Loucy (cell line): ENCODE results near the gene ABCG1.

ENCODE experiments used
- H2AFZ ChIP-seq: fragments of 200-600 bp; sonication (generic); 2 replicates; pipeline ENCODE4 v1.6.0; 2016; ENCODE audit warnings: antibody characterized with exemption, mild to moderate bottlenecking, low read length, moderate library complexity
- H3F3A ChIP-seq: fragments of 200-600 bp; 2 replicates; pipeline ENCODE4 v1.6.0; 2016; ENCODE audit warnings: antibody characterized with exemption, low read depth, mild to moderate bottlenecking
- H3K27me3 ChIP-seq: fragments of 200-600 bp; sonication (generic); 2 replicates; pipeline ENCODE4 v1.6.1; 2014; ENCODE audit warnings: low read length, mild to moderate bottlenecking; ENCODE audit not compliant: insufficient read depth, poor library complexity, severe bottlenecking
- H3K36me3 ChIP-seq: fragments of 200-600 bp; sonication (generic); 2 replicates; pipeline ENCODE4 v1.6.1; 2016; ENCODE audit warnings: low read length; ENCODE audit not compliant: insufficient read depth
- H3K4me1 ChIP-seq: fragments of 200-600 bp; sonication (generic); 2 replicates; pipeline ENCODE4 v1.5.1; 2014; ENCODE audit warnings: low read length, mild to moderate bottlenecking; ENCODE audit not compliant: insufficient read depth, poor library complexity, severe bottlenecking
- H3K4me2 ChIP-seq: fragments of 200-600 bp; sonication (generic); 2 replicates; pipeline ENCODE4 v1.6.0; 2014; ENCODE audit warnings: antibody characterized with exemption, low read length, low read depth, mild to moderate bottlenecking; ENCODE audit not compliant: poor library complexity, severe bottlenecking
- H3K4me3 ChIP-seq: fragments of 200-600 bp; sonication (generic); 2 replicates; pipeline ENCODE4 v1.5.1; 2014; ENCODE audit warnings: low read length, mild to moderate bottlenecking, mixed read lengths; ENCODE audit not compliant: poor library complexity, severe bottlenecking
- H3K79me2 ChIP-seq: fragments of 200-600 bp; sonication (generic); 2 replicates; pipeline ENCODE4 v1.6.1; 2014; ENCODE audit warnings: low read length; ENCODE audit not compliant: insufficient read depth
- H3K9ac ChIP-seq: fragments of 200-600 bp; sonication (generic); 2 replicates; pipeline ENCODE4 v1.6.0; 2014; ENCODE audit warnings: mild to moderate bottlenecking, low read depth, low read length, moderate library complexity; ENCODE audit not compliant: poor library complexity, severe bottlenecking
- H3K9me2 ChIP-seq: fragments of 200-600 bp; sonication (generic); replicated peaks from 2 replicates; pipeline ENCODE4 v1.6.1; 2016; ENCODE audit warnings: low read depth, low read length, mixed read lengths
- H3K9me3 ChIP-seq: fragments of 200-600 bp; sonication (generic); 2 replicates; pipeline ENCODE4 v1.6.1; 2014; ENCODE audit warnings: mild to moderate bottlenecking, antibody characterized with exemption, low read length, low read depth; ENCODE audit not compliant: insufficient read depth
- H4K20me1 ChIP-seq: fragments of 200-600 bp; sonication (generic); 2 replicates; pipeline ENCODE4 v1.6.0; 2014; ENCODE audit warnings: antibody characterized with exemption, low read length, mild to moderate bottlenecking; ENCODE audit not compliant: insufficient read depth, poor library complexity, severe bottlenecking
- EZH2phosphoT487 ChIP-seq: fragments of 200-600 bp; IDR thresholded peaks from 2 replicates; pipeline ENCODE4 v1.6.1; 2018; ENCODE audit warnings: antibody characterized with exemption, mild to moderate bottlenecking, moderate library complexity, borderline replicate concordance
- TF ChIP-seq, protein P1 (sequence below): fragments of 200-600 bp; sonication (generic); conservative IDR thresholded peaks from 2 replicates; pipeline ENCODE4 v1.5.1; 2014; ENCODE audit warnings: mild to moderate bottlenecking, antibody characterized with exemption, low read length

The ABCG1 gene

DNA sequence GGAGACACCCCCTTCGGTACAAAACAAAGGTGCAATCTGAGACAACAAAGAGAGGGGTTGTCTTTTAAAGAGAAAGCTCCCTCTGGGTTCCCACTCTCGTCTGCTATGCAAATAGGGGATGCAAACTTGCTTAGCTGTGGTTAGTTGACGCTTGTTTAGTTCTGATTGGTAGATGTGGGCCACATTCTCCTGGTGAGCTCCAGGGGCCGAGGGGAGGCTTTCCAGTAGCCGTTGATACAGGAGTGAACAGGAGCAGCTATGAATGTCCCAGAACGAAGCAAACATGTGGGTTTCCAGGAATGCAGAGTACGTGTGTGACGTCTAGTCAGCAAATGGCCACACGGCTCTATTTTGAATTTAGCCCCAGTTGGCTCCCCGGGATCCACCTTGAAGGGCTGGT lies 117.1 kb downstream of the ABCG1 start:
- Histone ChIP-seq H3F3A (no peaks in the 10 kb centered on the region), H3K36me3 (no peaks in the 10 kb centered on the region), H3K4me2 (no peak overlapping the region), H3K9me3 (peaks cover 8% of the 10 kb centered on the region; the same call in 1 of the 2 replicates), H3K9me2 (no peaks in the 10 kb centered on the region), H3K4me1 (peaks cover 11% of the 10 kb centered on the region), H3K79me2 (no peaks in the 10 kb centered on the region), H2AFZ (no peak overlapping the region), H3K9ac (no peak overlapping the region), H3K27me3 (no peaks in the 10 kb centered on the region), H3K4me3 (no peak overlapping the region), H4K20me1 (no peaks in the 10 kb centered on the region)
- TF ChIP-seq, protein P1, sequence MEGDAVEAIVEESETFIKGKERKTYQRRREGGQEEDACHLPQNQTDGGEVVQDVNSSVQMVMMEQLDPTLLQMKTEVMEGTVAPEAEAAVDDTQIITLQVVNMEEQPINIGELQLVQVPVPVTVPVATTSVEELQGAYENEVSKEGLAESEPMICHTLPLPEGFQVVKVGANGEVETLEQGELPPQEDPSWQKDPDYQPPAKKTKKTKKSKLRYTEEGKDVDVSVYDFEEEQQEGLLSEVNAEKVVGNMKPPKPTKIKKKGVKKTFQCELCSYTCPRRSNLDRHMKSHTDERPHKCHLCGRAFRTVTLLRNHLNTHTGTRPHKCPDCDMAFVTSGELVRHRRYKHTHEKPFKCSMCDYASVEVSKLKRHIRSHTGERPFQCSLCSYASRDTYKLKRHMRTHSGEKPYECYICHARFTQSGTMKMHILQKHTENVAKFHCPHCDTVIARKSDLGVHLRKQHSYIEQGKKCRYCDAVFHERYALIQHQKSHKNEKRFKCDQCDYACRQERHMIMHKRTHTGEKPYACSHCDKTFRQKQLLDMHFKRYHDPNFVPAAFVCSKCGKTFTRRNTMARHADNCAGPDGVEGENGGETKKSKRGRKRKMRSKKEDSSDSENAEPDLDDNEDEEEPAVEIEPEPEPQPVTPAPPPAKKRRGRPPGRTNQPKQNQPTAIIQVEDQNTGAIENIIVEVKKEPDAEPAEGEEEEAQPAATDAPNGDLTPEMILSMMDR, result no peak

DNA sequence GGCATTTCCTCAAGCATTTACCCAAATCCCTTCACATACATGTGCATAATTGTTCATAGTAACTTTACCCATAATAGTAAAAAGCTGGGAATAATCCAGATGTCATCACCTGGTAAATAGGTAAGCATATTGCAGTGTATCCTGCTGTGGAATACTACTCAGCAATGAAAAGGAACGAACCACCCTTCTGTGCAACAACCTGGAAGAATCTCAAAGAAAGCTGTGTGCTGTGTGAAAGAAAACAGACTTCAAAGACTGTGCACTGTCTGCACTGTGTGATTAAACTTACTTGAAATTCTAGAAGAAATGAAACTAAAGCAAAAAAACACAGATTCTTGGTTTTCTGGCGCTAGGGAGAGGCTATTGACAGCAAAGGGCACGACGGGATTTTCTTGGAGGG lies 118.3 kb downstream of the ABCG1 start:
- no peaks in the 10 kb centered on the region for H3K36me3 ChIP-seq
- peaks cover under 1% of the 10 kb centered on the region; the same call in 1 of the 2 replicates for H3K9me3 ChIP-seq
- H3K9ac ChIP-seq, result no peak overlapping the region
- H3K4me1 ChIP-seq, result peaks cover 11% of the 10 kb centered on the region
- no peak overlapping the region for H3K4me3 ChIP-seq
- no peaks in the 10 kb centered on the region for H3K9me2 ChIP-seq
- no peaks in the 10 kb centered on the region for H3K27me3 ChIP-seq
- H3K79me2 ChIP-seq, result no peaks in the 10 kb centered on the region
- TF ChIP-seq EZH2phosphoT487, result no peak
- TF ChIP-seq, protein P1, result no peak
- H3K4me2 ChIP-seq, result no peak overlapping the region
- no peaks in the 10 kb centered on the region for H3F3A ChIP-seq
- H2AFZ ChIP-seq, result no peak overlapping the region
- H4K20me1 ChIP-seq, result no peaks in the 10 kb centered on the region

DNA sequence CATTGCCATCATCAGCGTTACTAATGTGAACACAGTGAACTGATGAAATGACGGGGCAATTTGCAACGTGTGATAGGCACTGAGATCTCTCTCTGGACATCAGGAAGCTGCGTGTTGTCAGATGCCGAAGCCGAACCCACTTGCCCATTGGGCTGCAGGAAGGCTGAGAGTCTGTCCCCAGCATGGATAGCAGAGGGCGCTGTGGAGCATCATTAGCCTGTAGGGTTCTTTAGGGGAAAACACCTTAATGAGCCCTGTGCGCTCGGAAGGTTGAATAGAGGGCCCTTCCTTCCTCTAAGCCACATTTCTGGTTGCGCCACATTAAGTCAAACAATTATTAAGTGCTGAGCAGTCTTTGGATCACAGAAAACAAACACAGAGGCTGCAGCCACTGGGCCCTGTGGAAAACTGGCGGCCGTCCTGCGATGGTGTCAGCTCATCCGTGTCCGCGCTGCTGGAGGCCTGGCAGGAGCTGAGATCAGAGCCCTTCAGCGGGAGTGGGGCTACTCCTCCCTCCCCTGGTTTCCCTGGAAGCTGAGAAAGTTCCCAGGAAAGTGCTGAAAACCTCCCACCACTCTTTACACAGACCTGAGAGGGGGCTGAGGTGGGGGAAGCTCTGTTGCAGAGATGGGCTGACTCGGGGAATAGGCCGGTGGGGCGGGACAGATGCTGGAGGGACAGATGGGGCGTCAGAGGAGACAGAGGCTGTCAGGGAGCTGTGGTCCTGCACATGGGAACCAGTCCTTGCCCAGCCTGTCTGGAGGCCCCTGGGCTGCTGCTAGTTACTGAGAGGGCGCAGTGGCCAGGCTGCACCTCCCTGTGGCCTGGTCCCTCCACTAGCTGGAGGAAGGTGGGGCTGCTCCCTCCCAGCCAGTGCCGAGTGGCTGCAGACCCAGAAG lies 119.1 kb downstream of the ABCG1 start:
- no peaks in the 10 kb centered on the region for H4K20me1 ChIP-seq
- peak overlapping the region; percentile 41; the same call in 1 of the 2 replicates for H2AFZ ChIP-seq
- H3K9ac ChIP-seq, result peak overlapping the region; percentile 41
- TF ChIP-seq, protein P1, result peak; percentile 87
- no peak for TF ChIP-seq EZH2phosphoT487
- no peaks in the 10 kb centered on the region for H3K79me2 ChIP-seq
- no peaks in the 10 kb centered on the region for H3K9me2 ChIP-seq
- no peak overlapping the region for H3K4me2 ChIP-seq
- peaks cover 11% of the 10 kb centered on the region for H3K4me1 ChIP-seq
- no peak overlapping the region for H3K4me3 ChIP-seq
- H3K9me3 ChIP-seq, result no peaks in the 10 kb centered on the region
- H3F3A ChIP-seq, result no peaks in the 10 kb centered on the region
- H3K36me3 ChIP-seq, result no peaks in the 10 kb centered on the region
- no peaks in the 10 kb centered on the region for H3K27me3 ChIP-seq
